Measurements from ENCODE around the gene RBMS3.

RBMS3 gene

DNA sequence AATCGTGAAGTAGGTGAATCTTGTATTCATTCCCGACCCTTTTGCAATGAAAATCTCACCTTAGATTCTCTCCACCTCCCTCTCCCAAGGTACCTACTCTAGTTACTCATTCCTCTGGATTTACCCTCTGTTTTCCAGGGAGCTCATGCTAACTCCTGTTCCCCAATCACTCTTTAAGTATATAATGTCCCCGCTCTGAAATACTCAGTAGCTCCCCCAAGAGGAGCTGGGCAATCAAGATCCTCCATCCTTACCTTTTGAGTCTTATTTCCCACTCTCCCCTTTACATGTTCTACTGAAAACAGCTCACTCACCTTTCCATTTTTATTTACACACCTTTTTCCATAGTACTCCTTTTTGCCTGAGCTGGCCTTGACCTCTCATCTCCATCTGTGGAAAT, 599.9 kb downstream of the RBMS3 start:
- DNase-seq (ENCODE audit: low read depth, low spot score), result no peak

DNA sequence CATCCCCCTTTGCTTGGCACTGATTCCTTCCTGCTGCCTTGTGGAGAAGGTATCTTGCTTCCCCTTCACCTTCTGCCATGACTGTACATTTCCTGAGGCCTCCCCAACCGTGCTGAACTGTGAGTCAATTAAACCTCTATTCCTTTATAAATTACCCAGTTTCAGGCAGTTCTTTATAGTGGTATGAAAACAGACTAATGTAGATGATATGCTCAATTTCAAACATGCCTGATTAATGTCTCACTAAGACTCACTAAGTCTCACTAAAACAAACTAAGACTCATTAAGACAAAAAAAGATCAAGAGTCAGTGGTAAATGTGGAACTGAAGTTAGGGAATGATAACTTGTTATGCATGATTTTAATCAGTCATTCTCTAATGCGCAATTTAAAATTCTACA, 606.6 kb downstream of the RBMS3 start:
- DNase-seq (ENCODE audit: low read depth, low spot score), result no peak

- no peak for DNase-seq (ENCODE audit: low read depth, low spot score)
Observed at GRCh38 chr3:29889215-29889614, 608.3 kb downstream of the RBMS3 start.

- DNase-seq (ENCODE audit: low read depth, low spot score), result no peak
Observed at GRCh38 chr3:29890801-29891200, 609.9 kb downstream of the RBMS3 start.

DNA sequence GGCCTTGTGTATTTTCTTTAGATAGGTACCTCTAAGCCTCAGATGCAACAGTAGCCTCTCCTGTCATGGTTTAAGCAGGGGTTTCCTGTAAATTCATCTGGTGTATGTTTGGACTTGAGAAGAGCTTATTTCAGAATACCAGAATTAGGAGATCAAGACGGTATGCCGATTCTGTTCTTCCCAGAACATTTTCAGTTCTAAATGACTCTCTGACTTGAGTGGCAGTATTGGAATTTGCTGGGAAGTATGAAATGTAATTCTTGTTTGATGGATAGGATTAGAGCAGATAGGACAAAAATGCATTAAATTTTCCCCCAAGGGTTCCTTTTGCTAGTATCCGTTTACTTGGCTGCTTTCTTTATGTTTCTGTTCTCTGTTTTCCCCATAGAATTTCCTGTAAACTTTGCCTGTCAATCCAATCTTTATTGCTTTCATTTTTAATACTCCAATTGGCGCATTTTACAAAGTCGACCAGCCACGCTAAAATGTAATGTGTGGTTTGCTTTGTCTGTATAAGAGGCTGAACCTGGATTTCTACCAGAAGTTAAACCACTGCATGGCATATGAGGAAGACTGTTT, 612.2 kb downstream of the RBMS3 start:
- DNase-seq (ENCODE audit: low read depth, low spot score), result no peak

DNA sequence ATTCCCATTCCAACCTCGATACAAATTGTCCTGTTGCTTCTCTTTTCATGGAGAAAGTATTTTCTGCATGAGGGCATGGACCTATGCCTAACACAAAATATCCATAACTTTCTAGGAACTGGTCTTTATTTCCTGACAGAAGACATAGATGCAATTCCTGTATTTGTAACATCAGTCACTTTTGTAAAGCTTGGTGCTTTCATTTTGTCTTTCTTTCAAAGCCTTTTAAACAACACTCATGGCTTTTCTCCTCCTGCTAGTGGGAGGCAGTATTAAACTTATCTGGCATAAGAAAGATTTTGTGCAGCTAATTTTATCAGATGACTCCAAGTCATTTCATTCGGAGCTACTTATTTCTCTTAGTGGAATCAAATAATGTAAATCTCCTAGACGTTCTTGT, 616.0 kb downstream of the RBMS3 start:
- DNase-seq (ENCODE audit: low read depth, low spot score), result no peak

DNA sequence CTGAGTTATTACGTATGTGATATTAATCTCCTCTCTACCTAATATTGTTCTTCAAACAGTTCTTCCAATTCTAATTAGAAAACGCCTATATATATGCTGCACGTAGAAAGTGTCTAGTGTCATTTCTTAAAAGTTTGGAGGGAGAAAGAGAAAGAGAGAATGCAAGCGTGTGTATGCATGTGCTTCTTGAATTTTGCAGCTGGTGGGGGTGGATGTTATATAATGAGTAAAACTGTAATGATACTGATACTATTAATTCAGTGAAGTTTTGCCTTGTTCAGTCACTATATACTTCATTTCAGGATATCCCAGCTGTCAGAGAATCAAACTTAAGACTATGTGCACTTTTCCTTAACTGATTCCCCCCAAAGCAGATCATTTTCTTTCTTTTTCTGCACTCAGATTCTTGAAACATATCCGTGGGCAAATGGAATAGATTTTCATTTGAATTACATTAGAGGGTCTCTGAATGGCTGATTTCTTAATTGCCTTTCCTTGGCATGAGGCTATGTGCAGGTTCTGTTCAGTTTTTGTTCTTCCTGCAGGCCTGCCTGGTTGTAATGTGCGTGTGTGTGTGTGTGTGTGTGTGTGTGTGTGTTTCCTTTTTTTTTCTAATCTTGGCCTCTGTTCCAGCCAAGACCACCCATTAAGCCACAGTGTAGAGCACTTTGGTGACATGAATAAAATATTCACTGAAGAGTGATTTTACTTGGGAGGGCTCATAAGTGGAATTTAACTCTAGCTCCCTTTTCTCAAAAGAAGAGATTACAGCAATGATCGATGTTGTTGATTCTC, 617.5 kb downstream of the RBMS3 start:
- no peak for DNase-seq (ENCODE audit: low read depth, low spot score)

- no peak for DNase-seq (ENCODE audit: low read depth, low spot score)
Observed at GRCh38 chr3:29899021-29899420, 618.1 kb downstream of the RBMS3 start.

- DNase-seq (ENCODE audit: low read depth, low spot score), result no peak
Observed at GRCh38 chr3:29901097-29901496, 620.2 kb downstream of the RBMS3 start.

DNA sequence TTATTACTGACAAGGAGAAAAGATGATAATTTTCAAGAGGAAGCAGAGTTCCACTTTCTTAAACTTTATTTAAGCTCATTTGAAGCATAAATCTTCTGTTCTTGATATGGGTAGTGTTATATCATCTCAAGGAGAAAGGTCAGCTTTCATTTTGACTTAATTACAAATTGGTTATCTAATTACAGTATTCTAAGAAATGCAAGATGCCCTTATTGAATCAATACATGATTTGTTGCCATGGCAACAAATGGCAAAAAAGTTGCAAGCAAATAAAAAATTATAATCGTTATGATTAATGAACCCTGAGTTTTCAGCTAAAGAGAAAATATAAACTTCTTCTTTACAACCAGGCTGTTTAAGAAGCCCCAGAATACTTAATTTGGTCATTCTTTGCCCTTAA, 622.7 kb downstream of the RBMS3 start:
- no peak for DNase-seq (ENCODE audit: low read depth, low spot score)

DNA sequence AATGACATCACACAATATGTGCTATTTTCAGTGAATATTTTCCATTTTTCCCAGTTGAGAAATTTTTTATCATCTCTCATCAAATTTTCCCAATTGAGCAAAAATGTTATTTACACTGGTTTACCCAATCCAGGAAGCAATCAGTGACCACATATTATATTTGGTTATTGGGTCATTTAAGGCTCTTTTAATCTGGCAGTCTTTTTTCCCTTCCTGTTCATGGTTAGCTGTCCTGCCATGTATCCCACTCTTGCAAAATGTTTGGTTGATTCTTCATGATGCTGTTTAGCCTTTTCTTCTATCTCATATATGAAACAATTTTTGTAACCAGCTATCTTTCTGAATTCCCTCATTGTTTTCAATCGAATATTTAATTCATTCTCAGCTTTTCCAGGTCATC, 626.0 kb downstream of the RBMS3 start:
- DNase-seq (ENCODE audit: low read depth, low spot score), result no peak

DNA sequence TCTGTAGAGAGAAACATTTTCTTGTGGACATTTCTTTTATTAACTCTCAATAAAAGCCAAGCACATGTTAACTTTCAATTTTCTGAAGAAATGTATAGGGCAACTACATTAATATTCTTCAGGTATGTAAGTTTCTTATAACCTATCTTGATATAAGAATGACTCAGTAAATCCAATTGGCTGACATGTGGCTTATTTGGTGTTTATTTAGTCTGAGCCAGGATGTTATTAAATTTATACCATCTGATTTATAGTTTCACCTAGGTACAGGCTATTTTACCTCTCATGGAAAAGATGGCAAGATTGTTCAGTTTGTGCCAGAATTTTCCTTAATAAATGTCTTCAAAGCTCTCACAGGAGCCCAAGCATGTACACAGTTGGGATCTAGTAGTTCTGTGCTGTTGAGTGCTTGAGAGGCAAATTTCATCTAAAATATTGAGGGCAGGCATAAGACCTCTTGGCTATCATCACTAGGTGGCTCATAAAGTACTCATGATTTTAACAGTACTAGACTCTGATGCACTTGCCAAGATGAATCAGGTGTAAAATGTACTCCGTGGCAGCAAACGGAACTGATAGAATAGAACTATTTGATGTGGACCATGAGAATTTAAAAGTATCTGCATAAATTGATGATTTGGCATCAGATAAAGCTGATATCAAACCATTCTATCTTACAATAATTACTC, 631.9 kb downstream of the RBMS3 start:
- no peak for DNase-seq (ENCODE audit: low read depth, low spot score)

DNA sequence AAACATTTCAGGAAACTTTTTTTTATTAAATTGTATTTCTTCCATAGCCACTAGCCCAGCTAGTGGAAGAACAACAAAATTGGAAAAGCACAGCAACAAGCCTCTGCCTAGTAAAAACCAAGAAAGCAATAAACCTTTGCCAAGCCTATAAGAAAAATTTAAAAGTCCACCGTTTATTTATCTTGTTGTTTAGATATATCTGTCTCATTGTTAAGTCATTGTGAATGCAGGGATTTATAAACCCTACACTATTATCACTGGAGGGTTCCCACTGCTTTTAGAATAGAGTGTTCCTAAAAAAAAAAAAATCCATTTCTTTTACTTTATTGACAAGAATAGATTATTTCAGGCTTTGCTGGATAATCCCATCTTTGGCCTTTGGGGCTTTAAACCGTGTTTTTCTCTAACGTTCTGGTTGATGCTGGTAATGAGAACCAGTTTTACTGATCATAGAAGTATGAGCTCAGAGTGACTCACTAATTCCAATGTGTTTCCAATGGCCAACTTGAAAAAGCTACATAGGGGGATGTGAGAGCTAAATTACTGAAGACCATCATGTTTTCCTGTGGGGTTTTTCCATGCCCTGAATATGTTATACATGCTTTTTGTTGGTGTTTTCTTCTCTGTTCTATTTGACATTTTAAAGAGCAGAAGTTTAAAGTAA, 634.1 kb downstream of the RBMS3 start:
- no peak for DNase-seq (ENCODE audit: low read depth, low spot score)

DNA sequence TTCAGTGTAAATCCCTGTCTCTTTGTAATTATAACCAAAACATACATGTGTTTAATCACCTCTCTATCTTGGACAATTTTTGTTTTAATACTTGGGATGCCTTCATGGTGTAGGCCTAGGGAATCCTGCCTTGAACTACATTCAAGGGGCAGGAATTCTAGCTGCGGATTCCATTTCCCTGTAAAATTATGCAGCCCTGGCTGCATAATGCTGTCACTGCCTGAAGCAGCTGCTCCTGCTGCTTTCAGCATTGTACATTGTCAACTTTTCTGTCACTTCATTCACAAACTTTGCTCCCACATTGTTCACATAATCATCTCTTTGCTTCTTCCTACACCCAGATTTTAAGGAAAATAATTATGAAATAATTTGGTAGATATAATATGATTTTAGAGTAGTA, 638.7 kb downstream of the RBMS3 start:
- no peak for DNase-seq (ENCODE audit: low read depth, low spot score)

- DNase-seq (ENCODE audit: low read depth, low spot score), result no peak
Observed at GRCh38 chr3:29922992-29923746, 642.3 kb downstream of the RBMS3 start.

GRCh38 chr3:29924783-29925561, 644.1 kb downstream of the RBMS3 start:
- DNase-seq (ENCODE audit: low read depth, low spot score), result no peak

GRCh38 chr3:29926378-29926777, 645.5 kb downstream of the RBMS3 start:
- no peak for DNase-seq (ENCODE audit: low read depth, low spot score)

DNA sequence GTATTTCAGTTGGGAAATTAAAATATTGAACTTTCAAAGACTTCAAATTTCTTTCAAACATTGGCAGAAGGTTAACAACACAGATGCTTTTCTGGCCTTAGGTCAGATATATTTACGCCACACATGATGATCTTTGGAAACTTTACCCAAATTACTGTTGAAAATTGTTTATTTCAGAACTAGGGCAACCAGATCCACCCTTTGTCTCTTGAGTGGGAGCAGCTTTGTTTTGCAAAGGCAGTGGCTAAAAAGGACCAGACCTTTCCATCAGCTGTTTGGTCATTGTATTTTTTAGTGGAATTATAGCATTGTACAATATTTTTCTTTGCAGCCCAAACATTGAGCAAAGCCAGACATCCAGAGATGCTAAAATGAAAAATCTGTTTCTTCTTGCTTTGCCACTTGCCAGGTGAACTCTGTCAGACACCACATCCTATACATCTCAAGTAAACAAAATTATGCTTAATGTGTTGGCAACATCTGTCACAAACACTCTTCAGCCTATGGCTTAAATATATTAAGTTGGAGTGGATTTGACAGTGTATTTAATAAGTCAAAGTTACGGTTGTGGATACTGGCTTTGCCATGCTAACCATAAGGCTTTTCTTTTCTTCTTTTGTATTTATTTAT, 651.9 kb downstream of the RBMS3 start:
- no peak for DNase-seq (ENCODE audit: low read depth, low spot score)

- DNase-seq (ENCODE audit: low read depth, low spot score), result no peak
Observed at GRCh38 chr3:29933802-29934490, 653.1 kb downstream of the RBMS3 start.

DNA sequence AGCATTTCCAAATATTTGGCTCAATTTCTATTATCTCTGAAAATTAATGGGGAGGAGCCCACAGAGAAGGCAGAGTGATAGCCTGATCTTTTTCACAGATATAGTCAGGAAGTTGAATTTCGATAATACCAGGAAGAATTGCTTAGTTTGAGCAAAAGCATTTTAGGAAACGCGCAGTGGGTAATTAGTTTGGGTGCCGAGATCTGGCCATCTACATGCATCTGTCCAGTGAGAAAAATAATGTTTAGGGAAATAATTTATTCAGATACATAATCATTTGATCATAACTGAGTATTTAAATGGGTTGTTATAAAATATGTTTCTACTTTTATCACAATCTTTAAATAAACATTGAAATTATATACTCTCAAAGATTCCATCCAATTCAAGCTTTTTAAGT, 653.9 kb downstream of the RBMS3 start:
- DNase-seq (ENCODE audit: low read depth, low spot score), result no peak

All from activated CD4-positive, CD25-positive, alpha-beta regulatory T cell treated with anti-CD3 and anti-CD28 coated beads, Interleukin-2, amount 50 U/mL, for 16 hours (primary cell).